HCT116 (cell line): ENCODE results near the gene CBFB. TPM values are rescaled to one million over a fixed set of nuclear protein-coding genes. Genes with fewer than 3 reads are reported as not detected.

Experiments used
- ATAC-seq: fragments of 200-7000 bp; cut with Tn5 transposase; 2 replicates; pipeline ENCODE4 v1.9.1; 2020; ENCODE audit warnings: mild to moderate bottlenecking, moderate library complexity
- BruUV-seq: library from RNA; stranded (reverse); fragments of 400-500 nt; replicated peaks from 2 replicates; lab custom pipeline; 2021; lab: Mats Ljungman, UMichigan
- CTCF ChIA-PET: fragments of 300-600 bp; sonication (Branson Sonifier 250); formaldehyde crosslinking; loops from one replicate; lab custom pipeline; 2021; ENCODE audit warnings: antibody characterized with exemption; lab: Charles Lee
- POLR2A ChIA-PET: fragments of 300-600, 350-600 bp; sonication (Branson Sonifier 250); formaldehyde crosslinking; loops from one replicate; lab custom pipeline; 2021; ENCODE audit warnings: antibody characterized with exemption; lab: Charles Lee
- RAD21 ChIA-PET, 2 experiments: fragments of 300-600 bp; sonication (Branson Sonifier 250); formaldehyde crosslinking; loops; one replicate each; lab custom pipeline; 2023; ENCODE audit warnings: low total read pairs in 2 of 2; ENCODE audit not compliant: uncharacterized antibody in 2 of 2, unreplicated experiment in 2 of 2, low non-redundant PET in 1 of 2; lab: Charles Lee
- DNase-seq: peaks from one replicate; pipeline ENCODE4 v3.0.0-alpha.2; 2010; ENCODE audit warnings: low read depth, low spot score
- H2AFZ ChIP-seq: fragments of 200-600 bp; shearing (Covaris generic), sonication (generic); 2 replicates; pipeline ENCODE4 v1.6.1; 2017; ENCODE audit warnings: low read depth, mixed run types, mixed read lengths, antibody characterized with exemption, low read length; ENCODE audit not compliant: poor library complexity, severe bottlenecking
- H3K27ac ChIP-seq: 2 replicates; pipeline ENCODE4 v1.5.1; 2012; ENCODE audit warnings: low read depth, low read length
- H3K27me3 ChIP-seq: fragments of 200-600 bp; sonication (generic); 2 replicates; pipeline ENCODE4 v1.6.1; 2016; ENCODE audit warnings: mixed run types, low read length, mixed read lengths; ENCODE audit not compliant: insufficient read depth
- H3K36me3 ChIP-seq, 2 experiments: fragments of 200-500 bp in 1 of 2; fragments of 200-600 bp in 1 of 2; sonication (Bioruptor generic) in 1 of 2; sonication (generic) in 1 of 2; 2 replicates each; pipeline versions ENCODE4 v1.5.1 to v1.6.1; 2014 to 2016; ENCODE audit warnings: low read length in 2 of 2, inconsistent platforms in 1 of 2, mixed read lengths in 1 of 2, mixed run types in 1 of 2; ENCODE audit not compliant: insufficient read depth in 2 of 2, control insufficient read depth in 1 of 2
- H3K4me1 ChIP-seq, 2 experiments: fragments of 200-600 bp in 1 of 2; sonication (generic) in 1 of 2; 2 replicates each; pipeline versions ENCODE4 v1.5.1 to v1.6.1; 2012 to 2017; ENCODE audit warnings: low read length in 2 of 2, inconsistent platforms in 1 of 2, mild to moderate bottlenecking in 1 of 2, mixed read lengths in 1 of 2, mixed run types in 1 of 2, moderate library complexity in 1 of 2; ENCODE audit not compliant: insufficient read depth in 2 of 2, control insufficient read depth in 1 of 2
- H3K4me2 ChIP-seq: fragments of 200-600 bp; sonication (generic); 2 replicates; pipeline ENCODE4 v1.6.1; 2017; ENCODE audit warnings: mixed run types, low read length, mixed read lengths
- H3K4me3 ChIP-seq, 2 experiments: fragments of 200-600 bp in 1 of 2; sonication (generic) in 1 of 2; replicated peaks in 1 of 2; 2 replicates each; pipeline ENCODE4 v1.5.1; 2011 to 2016; ENCODE audit warnings: low read length in 2 of 2, control low read depth in 1 of 2, low read depth in 1 of 2, mild to moderate bottlenecking in 1 of 2, mixed read lengths in 1 of 2, mixed run types in 1 of 2
- H3K79me2 ChIP-seq: fragments of 200-600 bp; sonication (generic); 2 replicates; pipeline ENCODE4 v1.6.1; 2017; ENCODE audit warnings: mild to moderate bottlenecking, mixed run types, low read length, moderate library complexity, mixed read lengths; ENCODE audit not compliant: insufficient read depth
- H3K9ac ChIP-seq: fragments of 200-600 bp; sonication (generic); 2 replicates; pipeline ENCODE4 v1.6.1; 2016; ENCODE audit warnings: low read length, mixed read lengths
- H3K9me2 ChIP-seq: fragments of 200-600 bp; sonication (generic), shearing (Covaris generic); 2 replicates; pipeline ENCODE4 v1.6.1; 2017; ENCODE audit warnings: mixed run types, mild to moderate bottlenecking, moderate library complexity; ENCODE audit not compliant: insufficient read depth
- H3K9me3 ChIP-seq, 2 experiments: fragments of 200-500 bp in 1 of 2; fragments of 200-600 bp in 1 of 2; sonication (Bioruptor generic) in 1 of 2; sonication (generic) in 1 of 2; 2 replicates each; pipeline ENCODE4 v1.6.1; 2014 to 2017; ENCODE audit warnings: low read length in 2 of 2, mixed read lengths in 2 of 2, inconsistent platforms in 1 of 2, low read depth in 1 of 2, mild to moderate bottlenecking in 1 of 2, mixed run types in 1 of 2, moderate library complexity in 1 of 2; ENCODE audit not compliant: control insufficient read depth in 1 of 2, insufficient read depth in 1 of 2
- H4K20me1 ChIP-seq: fragments of 200-600 bp; sonication (generic), shearing (Covaris generic); 2 replicates; pipeline ENCODE4 v1.6.1; 2017; ENCODE audit warnings: mixed run types, mild to moderate bottlenecking, moderate library complexity; ENCODE audit not compliant: insufficient read depth
- intact Hi-C: fragments of 100-400 bp; cut with micrococcal nuclease; formaldehyde crosslinking; loops from 2 replicates; pipeline ENCODE4 v1.10.0; 2022
- total RNA-seq: library from RNA; stranded (reverse); gene quantifications from one replicate; pipeline ENCODE4 v1.2.1, GENCODE V29; 2021; ENCODE audit not compliant: unreplicated experiment
- TF ChIP-seq, protein P1 (sequence below): IDR thresholded peaks from 2 replicates; pipeline ENCODE4 v1.6.1; 2011; ENCODE audit warnings: mild to moderate bottlenecking, low read length, moderate library complexity; ENCODE audit not compliant: insufficient replicate concordance; ENCODE audit errors: extremely low read depth
- TF ChIP-seq, protein P2 (sequence below): IDR thresholded peaks from 2 replicates; pipeline ENCODE4 v1.6.1; 2012

Gene CBFB
- total RNA-seq, 1 experiment from 2014 or later: 101 TPM

GRCh38 chr16:67013233-67013822, 15.6 kb upstream of the CBFB start:
- peaks cover 20 to 30% of the 10 kb centered on the region in 2 experiments for H3K4me1 ChIP-seq
- no peaks in the 10 kb centered on the region for H3K36me3 ChIP-seq
- H3K27me3 ChIP-seq: no peaks in the 10 kb centered on the region
- POLR2A ChIA-PET: no interaction called here
- H3K9me3 ChIP-seq: no peaks in the 10 kb centered on the region
- ATAC-seq (peak; percentile 4; the same call in 1 of the 2 replicates), DNase-seq (no peak)
- RAD21 ChIA-PET: interaction anchor here (0.9 to 1.4 kb wide), 3 partner anchors 59 to 142 kb away, joined by 3 to 4 read pairs (median 3); no protein-coding TSS in a partner anchor
- H4K20me1 ChIP-seq: no peaks in the 10 kb centered on the region
- peak overlapping the region; percentile 43 to 59 for H3K4me3 ChIP-seq
- no peaks in the 10 kb centered on the region for H3K9me2 ChIP-seq
- peak overlapping the region; percentile 69 for H3K9ac ChIP-seq
- H2AFZ ChIP-seq: no peak overlapping the region
- no TSS peak for BruUV-seq
- H3K27ac ChIP-seq: peak overlapping the region; percentile 75; the same call in 1 of the 2 replicates
- CTCF ChIA-PET: interaction anchor here (0.7 to 2.6 kb wide), 5 partner anchors 52 to 172 kb away, joined by 3 to 13 read pairs (median 9); partner anchors contain the start of gene CES3
- H3K79me2 ChIP-seq: no peaks in the 10 kb centered on the region
- TF ChIP-seq, protein P1, sequence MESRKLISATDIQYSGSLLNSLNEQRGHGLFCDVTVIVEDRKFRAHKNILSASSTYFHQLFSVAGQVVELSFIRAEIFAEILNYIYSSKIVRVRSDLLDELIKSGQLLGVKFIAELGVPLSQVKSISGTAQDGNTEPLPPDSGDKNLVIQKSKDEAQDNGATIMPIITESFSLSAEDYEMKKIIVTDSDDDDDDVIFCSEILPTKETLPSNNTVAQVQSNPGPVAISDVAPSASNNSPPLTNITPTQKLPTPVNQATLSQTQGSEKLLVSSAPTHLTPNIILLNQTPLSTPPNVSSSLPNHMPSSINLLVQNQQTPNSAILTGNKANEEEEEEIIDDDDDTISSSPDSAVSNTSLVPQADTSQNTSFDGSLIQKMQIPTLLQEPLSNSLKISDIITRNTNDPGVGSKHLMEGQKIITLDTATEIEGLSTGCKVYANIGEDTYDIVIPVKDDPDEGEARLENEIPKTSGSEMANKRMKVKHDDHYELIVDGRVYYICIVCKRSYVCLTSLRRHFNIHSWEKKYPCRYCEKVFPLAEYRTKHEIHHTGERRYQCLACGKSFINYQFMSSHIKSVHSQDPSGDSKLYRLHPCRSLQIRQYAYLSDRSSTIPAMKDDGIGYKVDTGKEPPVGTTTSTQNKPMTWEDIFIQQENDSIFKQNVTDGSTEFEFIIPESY: no peak
- TF ChIP-seq, protein P2, sequence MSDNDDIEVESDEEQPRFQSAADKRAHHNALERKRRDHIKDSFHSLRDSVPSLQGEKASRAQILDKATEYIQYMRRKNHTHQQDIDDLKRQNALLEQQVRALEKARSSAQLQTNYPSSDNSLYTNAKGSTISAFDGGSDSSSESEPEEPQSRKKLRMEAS: no peak
- peak overlapping the region; percentile 83 for H3K4me2 ChIP-seq
- intact Hi-C loops: no loop called here
